ENCODE results near the gene DCP1A. TPM values are rescaled to one million over a fixed set of nuclear protein-coding genes. Genes with fewer than 3 reads are reported as not detected.
A peak's percentile ranks its signal among the peaks of the same experiment; 100 is the strongest.

Gene DCP1A
- total RNA-seq, 1 donor from 2014 or later: 5.0 TPM

DNA sequence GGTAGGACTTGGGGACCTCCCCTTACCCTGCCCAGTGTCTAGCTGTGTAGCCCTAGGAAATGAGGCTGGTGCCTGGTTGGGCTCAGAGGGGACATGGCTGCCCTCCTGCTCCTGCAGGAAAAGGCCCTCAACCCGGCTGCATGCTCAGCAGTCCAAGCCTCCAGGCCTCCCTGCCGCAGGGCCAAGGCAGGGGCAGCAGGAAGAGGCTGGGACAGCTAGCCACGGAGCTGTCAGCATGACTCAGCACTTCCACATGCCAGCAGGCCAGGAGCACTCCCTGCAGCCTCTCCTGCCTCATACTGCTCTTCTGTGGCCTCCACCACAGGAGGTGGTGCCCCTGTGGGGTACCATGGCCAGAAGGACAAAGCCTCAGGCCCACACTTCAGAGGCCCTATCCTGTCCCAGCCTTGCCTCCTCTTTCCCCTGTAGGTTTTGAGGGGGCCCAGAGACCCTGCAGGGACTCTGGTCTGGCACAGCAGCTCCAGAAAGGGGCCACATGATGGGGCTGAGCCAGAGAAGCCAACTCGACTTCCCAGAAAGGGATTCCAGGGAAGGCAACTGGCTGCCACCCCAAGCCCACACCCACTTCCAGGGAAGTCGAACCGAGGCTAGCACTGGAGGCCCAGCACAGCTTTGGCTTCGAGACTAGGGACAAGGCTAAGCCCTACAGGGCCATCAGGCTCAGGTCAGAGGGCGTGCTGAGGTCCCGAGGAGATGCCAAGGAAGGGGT, 111.1 kb downstream of the DCP1A start:
- H3K4me3 ChIP-seq (ENCODE audit: low read depth, low read length): no peak overlapping the region
- DNase-seq (ENCODE audit: low read depth) (peak; percentile 72), FAIRE-seq (peak; percentile 47)
- no peak for TF ChIP-seq CTCF (IDR thresholded peaks at IDR 0.05; ENCODE audit: insufficient read depth, low read length, severe bottlenecking)
- peaks cover 68% of the 10 kb centered on the region for H3K36me3 ChIP-seq (ENCODE audit: control insufficient read depth, insufficient read depth, low read length)
- no peaks in the 10 kb centered on the region for H3K27me3 ChIP-seq (ENCODE audit: control insufficient read depth, insufficient read depth, low read length)

- no peak overlapping the region for H3K4me3 ChIP-seq (ENCODE audit: low read depth, low read length)
- DNase-seq (ENCODE audit: low read depth) (no peak), FAIRE-seq (no peak)
- peaks cover 67% of the 10 kb centered on the region for H3K36me3 ChIP-seq (ENCODE audit: control insufficient read depth, insufficient read depth, low read length)
- no peaks in the 10 kb centered on the region for H3K27me3 ChIP-seq (ENCODE audit: control insufficient read depth, insufficient read depth, low read length)
- TF ChIP-seq CTCF (IDR thresholded peaks at IDR 0.05; ENCODE audit: insufficient read depth, low read length, severe bottlenecking): no peak
These were observed 111.8 kb downstream of the DCP1A start for GRCh38 chr3:53235545-53235944.

GRCh38 chr3:53234841-53235232, 112.5 kb downstream of the DCP1A start:
- TF ChIP-seq CTCF (IDR thresholded peaks at IDR 0.05; ENCODE audit: insufficient read depth, low read length, severe bottlenecking): no peak
- DNase-seq (ENCODE audit: low read depth) (no peak), FAIRE-seq (no peak)
- no peaks in the 10 kb centered on the region for H3K27me3 ChIP-seq (ENCODE audit: control insufficient read depth, insufficient read depth, low read length)
- H3K4me3 ChIP-seq (ENCODE audit: low read depth, low read length): no peak overlapping the region
- H3K36me3 ChIP-seq (ENCODE audit: control insufficient read depth, insufficient read depth, low read length): peaks cover 69% of the 10 kb centered on the region

DNA sequence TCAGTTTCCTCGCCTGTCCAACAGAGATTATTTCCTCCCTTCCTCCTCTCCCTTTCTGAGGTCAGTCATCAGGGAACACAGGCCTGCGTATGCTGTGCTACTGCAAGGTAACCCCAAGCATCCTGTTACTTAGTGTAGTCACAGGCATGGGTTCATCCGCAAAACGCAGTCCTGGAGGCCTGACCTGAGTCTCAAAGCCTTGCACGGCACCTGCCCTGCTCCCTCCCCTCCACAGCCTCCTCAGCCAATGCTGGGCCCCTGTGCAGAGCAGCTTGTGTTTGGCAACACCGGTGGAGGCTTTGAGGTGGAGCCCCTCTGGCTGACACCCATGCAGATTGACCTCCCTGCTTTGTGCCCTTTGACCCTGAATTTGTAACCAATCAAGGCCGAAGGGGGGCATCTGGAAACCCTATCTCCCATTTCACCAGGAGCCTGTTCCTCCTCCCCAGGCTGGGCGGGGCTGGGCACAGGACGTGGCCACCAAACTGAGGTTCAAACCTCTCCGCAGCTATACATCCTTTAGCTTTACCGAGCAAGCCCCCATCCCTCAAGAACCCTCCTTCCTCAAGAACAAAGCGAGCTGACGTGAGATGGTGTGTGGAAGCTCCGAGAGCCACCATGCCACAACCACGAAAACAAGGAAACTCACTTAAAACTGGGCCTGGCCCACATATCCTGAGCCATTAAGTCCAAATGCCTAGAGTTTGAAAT, 113.1 kb downstream of the DCP1A start:
- DNase-seq (ENCODE audit: low read depth): no peak
- no peaks in the 10 kb centered on the region for H3K27me3 ChIP-seq (ENCODE audit: control insufficient read depth, insufficient read depth, low read length)
- no peak for FAIRE-seq
- no peak for TF ChIP-seq CTCF (IDR thresholded peaks at IDR 0.05; ENCODE audit: insufficient read depth, low read length, severe bottlenecking)
- peaks cover 71% of the 10 kb centered on the region for H3K36me3 ChIP-seq (ENCODE audit: control insufficient read depth, insufficient read depth, low read length)
- no peak overlapping the region for H3K4me3 ChIP-seq (ENCODE audit: low read depth, low read length)

Other genes starting within 250 kb of the DCP1A start
- gene RFT1, start 217.1 kb downstream of the DCP1A start, total RNA-seq: 11.4 and 15.5 TPM in 2 replicates
- 3.9 and 5.5 TPM in 2 replicates for gene PRKCD, start 186.3 kb downstream of the DCP1A start, total RNA-seq
- 174 and 341 TPM in 2 replicates for gene TKT, start 91.5 kb downstream of the DCP1A start, total RNA-seq
- 0.13 and 0.26 TPM in 2 replicates for gene CACNA1D, start 147.1 kb upstream of the DCP1A start, total RNA-seq

All from bronchial epithelial cell (primary cell).